Activated CD4-positive, alpha-beta T cell treated with anti-CD3 and anti-CD28 coated beads, Interleukin-2, amount 10 ng/mL, durations not matched to agents 7 days and 5 days (primary cell): ENCODE measurements around the gene VDR. TPM values are rescaled to one million over a fixed set of nuclear protein-coding genes. Genes with fewer than 3 reads are reported as not detected.
A peak's percentile ranks its signal among the peaks of the same experiment; 100 is the strongest.

Source experiments
- CTCF ChIA-PET: fragments of 350-600 bp; sonication (Branson Sonifier 250); formaldehyde crosslinking; loops from one replicate; lab custom pipeline; 2021; ENCODE audit warnings: antibody characterized with exemption; lab: Charles Lee
- POLR2A ChIA-PET: fragments of 350-600 bp; sonication (Branson Sonifier 250); formaldehyde crosslinking; loops from one replicate; lab custom pipeline; 2021; ENCODE audit warnings: antibody characterized with exemption; lab: Charles Lee
- DNase-seq: peaks from one replicate; pipeline ENCODE4 v3.0.0-alpha.2; 2020
- H3K27ac Mint-ChIP-seq: one replicate; pipeline ENCODE4 v1.8.0; 2021; ENCODE audit warnings: mild to moderate bottlenecking, moderate library complexity, mixed read lengths
- H3K27me3 Mint-ChIP-seq: one replicate; pipeline ENCODE4 v1.8.0; 2021; ENCODE audit warnings: mixed read lengths
- H3K36me3 Mint-ChIP-seq: one replicate; pipeline ENCODE4 v1.8.0; 2021; ENCODE audit warnings: low read depth, mixed read lengths
- H3K4me1 Mint-ChIP-seq: one replicate; pipeline ENCODE4 v1.8.0; 2021; ENCODE audit warnings: mixed read lengths
- H3K4me3 Mint-ChIP-seq: one replicate; pipeline ENCODE4 v1.8.0; 2021; ENCODE audit warnings: mild to moderate bottlenecking, moderate library complexity, mixed read lengths
- H3K9me3 Mint-ChIP-seq: one replicate; pipeline ENCODE4 v1.8.0; 2021; ENCODE audit warnings: mixed read lengths
- total RNA-seq, 2 experiments: library from RNA; stranded (reverse); gene quantifications; one replicate each; pipeline ENCODE4 v1.2.3, GENCODE V29; 2021

The VDR gene
- total RNA-seq, 2 experiments from 2014 or later = 16.4 to 17.3 TPM

DNA sequence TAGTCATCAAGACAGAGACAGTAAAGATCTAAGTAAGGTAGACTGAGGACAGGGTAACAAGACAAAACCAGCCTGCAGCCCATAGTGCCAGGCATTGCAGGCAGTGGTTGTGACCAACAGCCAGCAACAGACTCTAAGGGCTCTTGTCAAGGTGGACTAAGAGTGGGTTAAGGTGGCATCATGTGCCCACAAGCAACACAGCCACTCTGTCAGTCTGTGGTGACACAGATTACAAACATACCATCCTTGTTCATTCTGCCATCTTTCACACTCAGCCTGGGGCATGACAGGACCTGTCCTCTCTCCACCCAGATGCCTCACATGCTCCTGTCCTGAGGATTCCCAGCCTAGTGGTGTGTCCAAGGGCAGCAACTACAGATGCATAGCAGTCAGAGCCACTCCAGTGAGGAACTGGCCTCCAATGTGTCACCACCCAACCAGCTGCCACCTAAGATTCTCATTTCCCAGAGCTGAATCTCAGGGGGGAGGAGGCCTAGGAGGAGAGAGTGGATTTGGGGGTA, 28.3 kb downstream of the VDR start:
- Mint-ChIP-seq H3K4me3 (no peak overlapping the region), H3K36me3 (peaks cover 52% of the 10 kb centered on the region)

DNA sequence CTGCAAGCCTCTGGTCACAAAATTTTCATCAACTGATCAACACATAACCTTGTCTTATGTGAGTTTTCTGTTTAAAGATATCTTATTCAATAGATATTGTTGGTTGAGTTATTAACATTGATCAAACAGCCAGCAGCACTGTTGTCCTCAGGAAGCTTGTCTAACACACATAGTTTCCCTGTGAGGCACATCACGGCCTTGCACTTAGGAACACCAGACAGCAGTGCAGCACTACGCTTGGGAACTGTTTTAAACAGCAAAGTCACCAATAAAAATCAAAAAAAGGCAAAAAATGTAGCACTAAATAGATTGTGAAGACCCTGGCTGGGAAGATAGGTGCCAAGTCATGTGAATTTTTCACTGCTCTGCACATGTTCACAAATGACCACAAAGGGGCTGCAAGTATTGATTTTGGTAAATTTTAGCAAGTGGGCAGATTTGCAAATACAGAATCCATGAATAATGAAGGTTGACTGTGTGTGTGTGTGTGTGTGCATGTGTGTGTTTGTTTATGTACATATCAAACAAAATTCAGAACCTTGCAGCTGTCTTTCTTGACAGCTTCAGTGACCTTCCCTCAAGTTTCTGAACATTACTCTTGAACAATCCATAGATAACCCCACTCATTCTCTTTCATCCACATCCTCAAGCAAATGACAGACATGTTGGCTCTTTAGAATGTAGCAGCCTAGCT, 28.9 kb downstream of the VDR start:
- Mint-ChIP-seq H3K36me3 (peaks cover 53% of the 10 kb centered on the region), H3K9me3 (no peaks in the 10 kb centered on the region), H3K4me1 (peaks cover 22% of the 10 kb centered on the region), H3K27me3 (no peaks in the 10 kb centered on the region), H3K4me3 (no peak overlapping the region), H3K27ac (no peak overlapping the region)
- DNase-seq = no peak
- ChIA-PET CTCF (interaction anchor here (0.6 to 1.8 kb wide), 6 partner anchors 9 to 827 kb away, joined by 3 to 7 read pairs (median 4); no protein-coding TSS in a partner anchor), POLR2A (no interaction called here)

More for the DNA sequence above, 28.3 kb downstream of the VDR start:
- Mint-ChIP-seq H3K27ac (peak overlapping the region; percentile 46), H3K4me1 (peaks cover 20% of the 10 kb centered on the region), H3K27me3 (no peaks in the 10 kb centered on the region), H3K9me3 (no peaks in the 10 kb centered on the region)
- ChIA-PET CTCF (interaction anchor here (0.6 to 1.1 kb wide), 3 partner anchors 20 to 827 kb away, joined by 3 to 4 read pairs (median 3); no protein-coding TSS in a partner anchor), POLR2A (no interaction called here)
- no peak for DNase-seq

DNA sequence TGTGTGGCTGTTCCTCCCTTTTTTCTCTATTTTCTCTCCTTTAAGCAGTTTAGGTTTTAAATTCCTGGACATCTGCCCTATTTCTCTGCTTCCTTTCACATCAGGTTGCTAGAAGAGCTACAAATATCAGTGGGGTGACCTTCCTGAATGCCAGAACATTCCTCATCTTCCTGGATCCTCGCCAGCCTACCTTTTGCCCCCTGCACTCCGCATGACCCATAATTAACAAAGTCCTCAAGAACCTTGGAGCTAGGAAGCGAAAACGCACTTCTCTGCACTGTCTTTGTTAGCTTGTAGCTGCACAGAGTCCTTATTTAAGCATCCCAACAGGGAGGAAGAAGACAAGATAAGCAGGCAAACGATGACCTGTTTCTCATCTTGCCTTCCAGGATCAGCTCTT, 30.5 kb downstream of the VDR start:
- no peaks in the 10 kb centered on the region for H3K9me3 Mint-ChIP-seq
- DNase-seq = no peak
- CTCF ChIA-PET = interaction anchor here (0.5 to 1.8 kb wide), 6 partner anchors 9 to 84 kb away, joined by 3 to 7 read pairs (median 3); no protein-coding TSS in a partner anchor
- H3K4me3 Mint-ChIP-seq = no peak overlapping the region
- no peak overlapping the region for H3K27ac Mint-ChIP-seq
- POLR2A ChIA-PET = interaction anchor here (0.7 kb wide), 1 partner anchor 12 kb away, joined by 3 read pairs; no protein-coding TSS in a partner anchor
- peaks cover 54% of the 10 kb centered on the region for H3K36me3 Mint-ChIP-seq
- H3K4me1 Mint-ChIP-seq = peaks cover 36% of the 10 kb centered on the region
- no peaks in the 10 kb centered on the region for H3K27me3 Mint-ChIP-seq

DNA sequence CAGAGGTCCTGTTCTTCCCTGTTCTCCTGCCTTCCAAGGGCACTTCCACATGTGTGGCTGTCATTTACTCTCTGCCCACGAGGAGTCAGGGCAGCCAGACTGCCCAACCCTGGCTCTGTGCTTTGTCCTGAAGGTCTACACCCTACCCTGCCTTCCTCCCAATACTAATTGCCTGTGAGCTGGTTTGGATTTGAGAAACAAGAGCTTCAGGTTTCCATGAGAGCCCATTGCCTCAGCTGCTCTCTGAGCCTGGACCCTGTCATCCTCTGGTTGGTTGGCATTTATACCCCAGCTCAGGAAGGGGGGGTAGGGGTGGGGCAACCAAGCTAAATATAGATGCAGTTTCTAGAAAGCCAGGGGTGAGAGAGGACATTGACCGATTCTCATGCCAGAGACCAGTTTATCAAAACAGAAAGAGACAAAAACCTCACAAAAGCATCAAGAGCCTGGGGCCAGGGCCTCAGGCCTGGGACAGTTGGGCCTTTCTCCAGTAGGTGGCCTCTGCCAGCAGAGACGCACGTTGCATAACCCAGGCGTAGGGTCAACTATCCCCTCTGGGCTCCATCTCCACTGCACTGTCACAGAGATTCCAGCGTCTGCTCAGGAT, 34.5 kb downstream of the VDR start:
- Mint-ChIP-seq H3K4me1 (peaks cover 54% of the 10 kb centered on the region), H3K36me3 (peaks cover 32% of the 10 kb centered on the region), H3K27me3 (no peaks in the 10 kb centered on the region), H3K4me3 (no peak overlapping the region), H3K9me3 (no peaks in the 10 kb centered on the region), H3K27ac (peak overlapping the region; percentile 50)
- no peak for DNase-seq
- ChIA-PET CTCF (interaction anchor here (0.9 to 4.1 kb wide), 12 partner anchors 8 to 201 kb away, joined by 3 to 34 read pairs (median 4); partner anchors contain the start of genes TMEM106C and VDR), POLR2A (no interaction called here)

DNA sequence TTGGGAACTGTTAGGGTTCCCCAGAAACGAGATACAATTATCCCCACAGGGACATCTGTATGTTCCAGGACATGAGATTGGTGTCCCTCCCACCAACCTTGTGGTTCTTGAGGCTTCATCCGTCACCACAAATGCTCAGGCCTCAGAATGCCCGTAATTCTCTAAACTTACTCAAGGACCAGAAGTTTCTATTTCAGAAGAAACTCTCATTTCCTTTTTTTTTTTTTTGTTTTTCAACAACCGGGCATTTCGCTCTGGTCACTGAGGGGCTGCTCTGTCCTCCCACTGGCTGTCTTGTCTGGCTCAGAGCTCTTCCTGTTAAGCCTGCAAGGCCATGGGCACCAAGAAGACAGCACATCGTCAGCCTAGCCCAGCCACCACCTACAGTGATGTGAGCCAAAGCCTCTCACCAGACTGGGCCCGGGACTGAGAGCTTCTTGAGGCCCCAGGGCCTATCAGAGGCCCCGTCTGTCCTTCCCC, 36.2 kb downstream of the VDR start:
- H3K9me3 Mint-ChIP-seq = no peaks in the 10 kb centered on the region
- H3K27me3 Mint-ChIP-seq = no peaks in the 10 kb centered on the region
- H3K27ac Mint-ChIP-seq = peak overlapping the region; percentile 63
- ChIA-PET CTCF (interaction anchor here (0.7 to 3.7 kb wide), 10 partner anchors 12 to 101 kb away, joined by 3 to 15 read pairs (median 3); no protein-coding TSS in a partner anchor), POLR2A (no interaction called here)
- H3K36me3 Mint-ChIP-seq = peaks cover 21% of the 10 kb centered on the region
- no peak overlapping the region for H3K4me3 Mint-ChIP-seq
- H3K4me1 Mint-ChIP-seq = peaks cover 60% of the 10 kb centered on the region
- no peak for DNase-seq

DNA sequence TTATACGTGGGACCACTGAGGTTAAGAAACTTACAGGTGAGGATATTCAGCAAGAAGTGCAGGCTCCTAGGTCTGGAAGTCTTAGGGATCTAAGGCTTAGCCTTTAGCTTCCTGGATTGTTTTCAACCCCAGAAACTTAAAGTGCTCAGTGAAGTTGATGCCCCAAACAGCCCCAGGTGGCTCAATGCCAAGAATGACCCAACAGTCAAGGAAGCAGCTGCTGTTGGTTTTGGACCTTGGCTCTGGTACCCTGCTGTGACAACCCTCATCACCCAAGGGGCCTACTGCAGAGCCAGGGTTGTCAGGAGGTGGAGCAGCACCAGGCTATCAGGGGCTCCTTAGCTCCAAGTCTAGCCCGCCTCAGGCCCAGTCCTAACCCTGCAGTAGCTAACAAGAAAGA, 36.8 kb downstream of the VDR start:
- Mint-ChIP-seq H3K4me3 (no peak overlapping the region), H3K4me1 (peaks cover 59% of the 10 kb centered on the region), H3K9me3 (no peaks in the 10 kb centered on the region), H3K27ac (peak overlapping the region; percentile 80), H3K27me3 (no peaks in the 10 kb centered on the region), H3K36me3 (peaks cover 19% of the 10 kb centered on the region)
- CTCF ChIA-PET = interaction anchor here (0.6 to 3.7 kb wide), 14 partner anchors 12 to 81 kb away, joined by 3 to 15 read pairs (median 3); no protein-coding TSS in a partner anchor
- POLR2A ChIA-PET = no interaction called here
- DNase-seq = no peak

DNA sequence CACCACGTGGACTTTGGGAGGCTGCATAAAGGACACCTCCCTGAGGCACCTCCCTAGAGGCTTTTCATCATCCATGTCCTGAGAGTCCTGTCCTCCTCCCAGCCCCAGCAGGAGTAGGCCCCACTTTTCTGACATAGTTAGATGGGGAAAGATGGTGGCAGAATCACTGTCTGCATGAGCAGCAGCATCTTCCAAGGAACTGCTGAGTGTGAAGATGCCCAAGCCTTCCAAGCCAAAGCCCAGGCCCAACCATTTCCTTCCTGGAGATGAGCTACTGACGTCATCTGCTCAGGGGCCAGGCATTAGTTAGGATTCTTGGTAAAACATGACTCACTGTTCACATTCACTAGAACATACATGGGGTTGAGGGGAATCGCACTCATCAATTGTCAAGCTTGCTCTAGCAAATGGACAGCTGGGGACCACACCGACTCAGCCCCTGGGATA, 37.3 kb downstream of the VDR start:
- ChIA-PET POLR2A (no interaction called here), CTCF (interaction anchor here (0.6 to 3.7 kb wide), 12 partner anchors 13 to 82 kb away, joined by 3 to 15 read pairs (median 3); no protein-coding TSS in a partner anchor)
- Mint-ChIP-seq H3K4me1 (peaks cover 58% of the 10 kb centered on the region), H3K27me3 (no peaks in the 10 kb centered on the region), H3K4me3 (no peak overlapping the region), H3K27ac (peak overlapping the region; percentile 80), H3K36me3 (peaks cover 15% of the 10 kb centered on the region), H3K9me3 (no peaks in the 10 kb centered on the region)
- peak; percentile 29 for DNase-seq

DNA sequence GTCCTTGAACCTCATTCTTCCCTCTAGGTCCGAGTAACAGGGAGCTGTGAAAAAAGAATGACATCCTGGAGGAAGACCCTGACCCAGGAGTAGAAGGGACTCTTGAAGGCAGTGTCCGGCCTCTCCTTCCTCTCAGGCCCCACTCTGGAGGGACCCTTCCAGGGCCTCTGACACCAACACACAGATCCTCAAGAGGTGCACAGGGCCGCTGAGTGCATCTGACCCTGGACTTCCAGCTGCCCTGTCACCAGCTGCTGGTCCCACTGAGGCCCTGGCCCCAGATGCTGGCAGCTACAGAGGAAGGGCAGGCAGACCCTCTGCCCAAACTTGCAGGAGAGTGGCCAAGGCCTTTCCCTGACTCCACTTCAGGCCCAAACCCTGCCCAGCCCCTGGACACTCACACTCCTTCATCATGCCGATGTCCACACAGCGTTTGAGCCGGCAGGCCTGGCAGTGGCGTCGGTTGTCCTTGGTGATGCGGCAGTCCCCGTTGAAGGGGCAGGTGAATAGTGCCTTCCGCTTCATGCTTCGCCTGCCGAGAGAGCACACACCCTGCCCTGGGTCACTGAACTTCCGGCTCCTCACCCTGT, 40.1 kb downstream of the VDR start:
- POLR2A ChIA-PET = no interaction called here
- H3K36me3 Mint-ChIP-seq = peaks cover 12% of the 10 kb centered on the region

DNA sequence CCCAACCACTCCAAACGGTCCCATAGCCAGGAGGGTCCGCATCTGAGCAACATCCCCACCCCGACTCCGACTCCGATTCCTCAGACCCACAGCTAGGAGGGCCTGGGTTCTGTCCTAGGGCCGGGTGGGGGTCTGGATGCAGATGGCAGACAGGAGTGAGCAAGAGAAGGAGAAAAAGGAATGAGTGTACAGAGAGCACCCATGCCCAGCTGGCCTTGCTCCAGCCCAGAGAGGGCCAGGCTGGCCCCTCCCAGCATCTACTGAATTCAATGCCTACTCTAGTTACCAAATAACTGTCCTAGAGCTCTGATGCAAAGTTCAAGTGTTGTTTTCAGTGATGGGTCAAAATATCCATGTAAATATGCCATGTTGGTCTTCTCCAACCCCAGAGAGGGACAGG, 40.8 kb downstream of the VDR start:
- POLR2A ChIA-PET = no interaction called here
- Mint-ChIP-seq H3K4me1 (peaks cover 52% of the 10 kb centered on the region), H3K27me3 (no peaks in the 10 kb centered on the region), H3K4me3 (no peak overlapping the region), H3K36me3 (peaks cover 11% of the 10 kb centered on the region), H3K27ac (no peak overlapping the region), H3K9me3 (no peaks in the 10 kb centered on the region)
- CTCF ChIA-PET = interaction anchor here (1.2 to 1.8 kb wide), 2 partner anchors 8 to 25 kb away, joined by 3 to 6 read pairs; no protein-coding TSS in a partner anchor
- DNase-seq = no peak

More for the DNA sequence above, 40.1 kb downstream of the VDR start:
- Mint-ChIP-seq H3K27me3 (no peaks in the 10 kb centered on the region), H3K4me3 (no peak overlapping the region), H3K4me1 (peaks cover 55% of the 10 kb centered on the region), H3K27ac (peak overlapping the region; percentile 60), H3K9me3 (no peaks in the 10 kb centered on the region)
- no peak for DNase-seq
- CTCF ChIA-PET = interaction anchor here (0.6 to 1.8 kb wide), 3 partner anchors 9 to 311 kb away, joined by 3 to 6 read pairs (median 3); no protein-coding TSS in a partner anchor

DNA sequence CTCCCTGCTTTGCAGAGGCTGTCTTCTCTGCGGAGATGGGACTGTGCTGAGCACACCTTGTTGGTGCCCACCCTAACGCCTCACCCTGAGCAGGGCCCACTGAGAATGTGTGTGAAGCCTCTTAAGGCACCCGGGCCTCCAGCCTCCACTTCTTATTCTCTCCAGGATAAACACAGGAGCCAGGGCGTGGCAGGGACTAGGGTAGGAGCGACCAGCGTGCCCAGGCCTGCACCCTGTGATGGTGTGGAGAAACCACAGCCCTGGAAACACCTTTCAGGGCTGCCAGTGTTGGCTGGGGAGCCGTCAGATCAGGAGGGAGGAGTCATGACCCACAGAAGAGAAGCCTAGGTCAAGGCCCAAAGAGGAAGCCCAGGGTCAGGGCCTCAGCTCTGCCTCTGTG, 41.3 kb downstream of the VDR start:
- Mint-ChIP-seq H3K27me3 (no peaks in the 10 kb centered on the region), H3K36me3 (peaks cover 10% of the 10 kb centered on the region), H3K27ac (no peak overlapping the region), H3K4me1 (peaks cover 47% of the 10 kb centered on the region), H3K9me3 (no peaks in the 10 kb centered on the region), H3K4me3 (no peak overlapping the region)
- no peak for DNase-seq
- CTCF ChIA-PET = interaction anchor here (0.6 to 1.9 kb wide), 7 partner anchors 8 to 294 kb away, joined by 3 to 8 read pairs (median 3); partner anchors contain the start of gene ASB8
- POLR2A ChIA-PET = no interaction called here

DNA sequence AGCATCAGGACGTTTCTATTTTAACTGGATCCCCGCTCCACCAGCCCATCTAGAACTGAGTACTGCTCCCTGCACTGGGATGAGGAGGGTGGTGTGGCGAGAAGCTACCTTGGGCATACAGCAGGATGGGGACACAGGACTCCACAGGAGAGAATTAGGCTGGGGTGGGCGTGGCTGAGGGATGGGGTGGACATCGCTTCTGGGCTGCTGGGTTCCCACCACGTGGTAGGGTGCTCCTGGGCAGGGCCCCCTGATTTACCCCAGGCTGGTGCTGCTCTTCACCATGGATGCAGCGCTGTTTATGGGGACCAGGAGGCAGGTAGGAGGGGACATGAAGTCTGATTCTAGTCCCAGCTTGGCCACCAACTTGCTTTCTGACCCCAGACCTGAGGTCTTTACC, 41.9 kb downstream of the VDR start:
- Mint-ChIP-seq H3K27ac (no peak overlapping the region), H3K9me3 (no peaks in the 10 kb centered on the region), H3K27me3 (no peaks in the 10 kb centered on the region), H3K4me3 (no peak overlapping the region), H3K4me1 (peaks cover 41% of the 10 kb centered on the region), H3K36me3 (peaks cover 10% of the 10 kb centered on the region)
- CTCF ChIA-PET = interaction anchor here (1.2 to 1.9 kb wide), 5 partner anchors 10 to 295 kb away, joined by 3 to 8 read pairs (median 3); partner anchors contain the start of gene ASB8
- POLR2A ChIA-PET = no interaction called here
- DNase-seq = no peak

DNA sequence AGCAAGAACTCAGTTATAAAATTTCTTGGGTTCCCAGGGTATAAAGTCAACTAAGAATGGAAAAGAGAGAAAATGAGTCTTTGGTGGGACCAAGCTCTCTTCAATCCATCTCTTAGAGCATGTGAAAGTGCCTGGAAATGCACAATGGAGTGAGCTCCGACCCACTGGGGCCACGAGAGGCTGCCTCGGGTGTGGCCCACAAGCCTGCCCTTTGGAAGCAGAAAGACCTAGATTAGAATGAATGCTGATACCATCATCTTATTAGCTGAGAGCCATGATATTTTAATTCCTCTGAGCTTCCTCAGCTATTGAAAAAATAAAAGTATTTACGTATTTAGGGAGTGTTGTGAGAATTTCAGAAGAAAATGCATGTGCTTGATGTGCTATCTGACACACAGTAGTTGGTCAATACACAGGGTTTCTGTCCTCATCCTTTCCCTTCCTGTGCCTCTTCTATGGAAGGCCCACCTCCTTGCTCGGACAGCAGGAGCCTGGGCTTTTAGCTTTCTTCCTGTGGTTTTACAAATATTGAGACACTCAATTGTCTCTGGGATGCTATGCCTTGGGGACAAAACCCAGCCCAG, 42.5 kb downstream of the VDR start:
- Mint-ChIP-seq H3K27me3 (no peaks in the 10 kb centered on the region), H3K36me3 (peaks cover 8% of the 10 kb centered on the region), H3K27ac (no peak overlapping the region), H3K4me1 (peaks cover 35% of the 10 kb centered on the region), H3K9me3 (no peaks in the 10 kb centered on the region), H3K4me3 (no peak overlapping the region)
- ChIA-PET CTCF (interaction anchor here (0.8 to 1.9 kb wide), 8 partner anchors 8 to 295 kb away, joined by 3 to 8 read pairs (median 3); partner anchors contain the start of gene ASB8), POLR2A (no interaction called here)
- DNase-seq = no peak
